GM12878 (cell line): ENCODE data around the gene RNF220.

Source experiments
- EP300 ChIP-seq, 2 experiments: fragments of 150-350 bp in 1 of 2; IDR thresholded peaks; 2 replicates each; pipeline ENCODE4 v1.6.1; 2011 to 2012; ENCODE audit warnings: low read depth in 2 of 2, low read length in 2 of 2, borderline replicate concordance in 1 of 2, improper control_type of control experiment in 1 of 2, inconsistent platforms in 1 of 2; ENCODE audit not compliant: control insufficient read depth in 1 of 2
- ESRRA ChIP-seq: IDR thresholded peaks from 2 replicates; pipeline ENCODE4 v1.6.1; 2012; ENCODE audit warnings: mild to moderate bottlenecking, low read length, improper control_type of control experiment
- HCFC1 ChIP-seq: fragments of 150-350 bp; IDR thresholded peaks from 2 replicates; pipeline ENCODE4 v1.6.1; 2014; ENCODE audit warnings: low read length
- TAF1 ChIP-seq: IDR thresholded peaks from 2 replicates; pipeline ENCODE4 v1.6.1; 2011; ENCODE audit warnings: mild to moderate bottlenecking, low read depth, low read length, borderline replicate concordance
- ZZZ3 ChIP-seq: IDR thresholded peaks from 2 replicates; pipeline ENCODE4 v1.6.1; 2011; ENCODE audit warnings: low read depth; ENCODE audit not compliant: control insufficient read depth, insufficient read length

GRCh38 chr1:44467566-44467965 lies 62.5 kb downstream of the RNF220 start:
- TF ChIP-seq TAF1 = no peak
- no peak for TF ChIP-seq ZZZ3
- TF ChIP-seq EP300 (IDR thresholded peaks at IDR 0.05; ENCODE audit: borderline replicate concordance in 1 of 2, control insufficient read depth in 1 of 2, low read depth in 2 of 2, low read length in 2 of 2) = no peak
- TF ChIP-seq HCFC1 = no peak
- TF ChIP-seq ESRRA = no peak
